Measurements from ENCODE around the gene ARFGEF2.

DNA sequence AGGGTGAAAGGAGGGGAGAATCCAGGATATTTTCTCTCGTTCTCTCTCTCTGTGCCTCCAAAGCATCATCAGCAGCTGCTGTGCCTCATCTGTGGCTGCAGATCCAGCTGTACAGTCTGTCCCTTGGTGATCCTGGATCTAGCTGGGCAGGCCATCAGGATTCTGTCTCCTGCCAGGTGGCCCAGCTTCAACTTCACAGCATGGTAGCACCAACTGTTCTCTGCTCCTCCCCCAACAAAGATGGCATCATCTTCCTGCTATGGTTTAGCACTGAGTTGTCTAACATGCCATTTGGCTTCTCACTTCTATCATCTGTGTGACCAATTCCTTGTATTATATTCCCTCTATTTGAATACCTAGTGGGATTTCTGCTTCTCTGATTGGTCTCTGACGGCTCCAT is 28.6 kb upstream of the ARFGEF2 start:
- TF ChIP-seq, protein P1, sequence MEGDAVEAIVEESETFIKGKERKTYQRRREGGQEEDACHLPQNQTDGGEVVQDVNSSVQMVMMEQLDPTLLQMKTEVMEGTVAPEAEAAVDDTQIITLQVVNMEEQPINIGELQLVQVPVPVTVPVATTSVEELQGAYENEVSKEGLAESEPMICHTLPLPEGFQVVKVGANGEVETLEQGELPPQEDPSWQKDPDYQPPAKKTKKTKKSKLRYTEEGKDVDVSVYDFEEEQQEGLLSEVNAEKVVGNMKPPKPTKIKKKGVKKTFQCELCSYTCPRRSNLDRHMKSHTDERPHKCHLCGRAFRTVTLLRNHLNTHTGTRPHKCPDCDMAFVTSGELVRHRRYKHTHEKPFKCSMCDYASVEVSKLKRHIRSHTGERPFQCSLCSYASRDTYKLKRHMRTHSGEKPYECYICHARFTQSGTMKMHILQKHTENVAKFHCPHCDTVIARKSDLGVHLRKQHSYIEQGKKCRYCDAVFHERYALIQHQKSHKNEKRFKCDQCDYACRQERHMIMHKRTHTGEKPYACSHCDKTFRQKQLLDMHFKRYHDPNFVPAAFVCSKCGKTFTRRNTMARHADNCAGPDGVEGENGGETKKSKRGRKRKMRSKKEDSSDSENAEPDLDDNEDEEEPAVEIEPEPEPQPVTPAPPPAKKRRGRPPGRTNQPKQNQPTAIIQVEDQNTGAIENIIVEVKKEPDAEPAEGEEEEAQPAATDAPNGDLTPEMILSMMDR (IDR thresholded peaks at IDR 0.05) = no peak
- TF ChIP-seq EP300 (IDR thresholded peaks at IDR 0.05) = no peak
